HCT116 (cell line): ENCODE results near the gene PIP4K2C. TPM values are rescaled to one million over a fixed set of nuclear protein-coding genes. Genes with fewer than 3 reads are reported as not detected.

Source experiments
- ATAC-seq: fragments of 200-7000 bp; cut with Tn5 transposase; 2 replicates; pipeline ENCODE4 v1.9.1; 2020; ENCODE audit warnings: mild to moderate bottlenecking, moderate library complexity
- BruUV-seq: library from RNA; stranded (reverse); fragments of 400-500 nt; replicated peaks from 2 replicates; lab custom pipeline; 2021; lab: Mats Ljungman, UMichigan
- CTCF ChIA-PET: fragments of 300-600 bp; sonication (Branson Sonifier 250); formaldehyde crosslinking; loops from one replicate; lab custom pipeline; 2021; ENCODE audit warnings: antibody characterized with exemption; lab: Charles Lee
- POLR2A ChIA-PET: fragments of 300-600, 350-600 bp; sonication (Branson Sonifier 250); formaldehyde crosslinking; loops from one replicate; lab custom pipeline; 2021; ENCODE audit warnings: antibody characterized with exemption; lab: Charles Lee
- RAD21 ChIA-PET, 2 experiments: fragments of 300-600 bp; sonication (Branson Sonifier 250); formaldehyde crosslinking; loops; one replicate each; lab custom pipeline; 2023; ENCODE audit warnings: low total read pairs in 2 of 2; ENCODE audit not compliant: uncharacterized antibody in 2 of 2, unreplicated experiment in 2 of 2, low non-redundant PET in 1 of 2; lab: Charles Lee
- DNase-seq: peaks from one replicate; pipeline ENCODE4 v3.0.0-alpha.2; 2010; ENCODE audit warnings: low read depth, low spot score
- H2AFZ ChIP-seq: fragments of 200-600 bp; shearing (Covaris generic), sonication (generic); 2 replicates; pipeline ENCODE4 v1.6.1; 2017; ENCODE audit warnings: low read depth, mixed run types, mixed read lengths, antibody characterized with exemption, low read length; ENCODE audit not compliant: poor library complexity, severe bottlenecking
- H3K27ac ChIP-seq: 2 replicates; pipeline ENCODE4 v1.5.1; 2012; ENCODE audit warnings: low read depth, low read length
- H3K27me3 ChIP-seq: fragments of 200-600 bp; sonication (generic); 2 replicates; pipeline ENCODE4 v1.6.1; 2016; ENCODE audit warnings: mixed run types, low read length, mixed read lengths; ENCODE audit not compliant: insufficient read depth
- H3K36me3 ChIP-seq, 2 experiments: fragments of 200-500 bp in 1 of 2; fragments of 200-600 bp in 1 of 2; sonication (Bioruptor generic) in 1 of 2; sonication (generic) in 1 of 2; 2 replicates each; pipeline versions ENCODE4 v1.5.1 to v1.6.1; 2014 to 2016; ENCODE audit warnings: low read length in 2 of 2, inconsistent platforms in 1 of 2, mixed read lengths in 1 of 2, mixed run types in 1 of 2; ENCODE audit not compliant: insufficient read depth in 2 of 2, control insufficient read depth in 1 of 2
- H3K4me1 ChIP-seq, 2 experiments: fragments of 200-600 bp in 1 of 2; sonication (generic) in 1 of 2; 2 replicates each; pipeline versions ENCODE4 v1.5.1 to v1.6.1; 2012 to 2017; ENCODE audit warnings: low read length in 2 of 2, inconsistent platforms in 1 of 2, mild to moderate bottlenecking in 1 of 2, mixed read lengths in 1 of 2, mixed run types in 1 of 2, moderate library complexity in 1 of 2; ENCODE audit not compliant: insufficient read depth in 2 of 2, control insufficient read depth in 1 of 2
- H3K4me2 ChIP-seq: fragments of 200-600 bp; sonication (generic); 2 replicates; pipeline ENCODE4 v1.6.1; 2017; ENCODE audit warnings: mixed run types, low read length, mixed read lengths
- H3K4me3 ChIP-seq, 2 experiments: fragments of 200-600 bp in 1 of 2; sonication (generic) in 1 of 2; replicated peaks in 1 of 2; 2 replicates each; pipeline ENCODE4 v1.5.1; 2011 to 2016; ENCODE audit warnings: low read length in 2 of 2, control low read depth in 1 of 2, low read depth in 1 of 2, mild to moderate bottlenecking in 1 of 2, mixed read lengths in 1 of 2, mixed run types in 1 of 2
- H3K79me2 ChIP-seq: fragments of 200-600 bp; sonication (generic); 2 replicates; pipeline ENCODE4 v1.6.1; 2017; ENCODE audit warnings: mild to moderate bottlenecking, mixed run types, low read length, moderate library complexity, mixed read lengths; ENCODE audit not compliant: insufficient read depth
- H3K9ac ChIP-seq: fragments of 200-600 bp; sonication (generic); 2 replicates; pipeline ENCODE4 v1.6.1; 2016; ENCODE audit warnings: low read length, mixed read lengths
- H3K9me2 ChIP-seq: fragments of 200-600 bp; sonication (generic), shearing (Covaris generic); 2 replicates; pipeline ENCODE4 v1.6.1; 2017; ENCODE audit warnings: mixed run types, mild to moderate bottlenecking, moderate library complexity; ENCODE audit not compliant: insufficient read depth
- H3K9me3 ChIP-seq, 2 experiments: fragments of 200-500 bp in 1 of 2; fragments of 200-600 bp in 1 of 2; sonication (Bioruptor generic) in 1 of 2; sonication (generic) in 1 of 2; 2 replicates each; pipeline ENCODE4 v1.6.1; 2014 to 2017; ENCODE audit warnings: low read length in 2 of 2, mixed read lengths in 2 of 2, inconsistent platforms in 1 of 2, low read depth in 1 of 2, mild to moderate bottlenecking in 1 of 2, mixed run types in 1 of 2, moderate library complexity in 1 of 2; ENCODE audit not compliant: control insufficient read depth in 1 of 2, insufficient read depth in 1 of 2
- H4K20me1 ChIP-seq: fragments of 200-600 bp; sonication (generic), shearing (Covaris generic); 2 replicates; pipeline ENCODE4 v1.6.1; 2017; ENCODE audit warnings: mixed run types, mild to moderate bottlenecking, moderate library complexity; ENCODE audit not compliant: insufficient read depth
- EGR1 ChIP-seq: IDR thresholded peaks from 2 replicates; pipeline ENCODE4 v1.6.1; 2012; ENCODE audit warnings: low read depth
- ELF1 ChIP-seq: IDR thresholded peaks from 2 replicates; pipeline ENCODE4 v1.6.1; 2012; ENCODE audit warnings: low read depth, borderline replicate concordance
- EZH2 ChIP-seq: fragments of 200-600 bp; sonication (generic); IDR thresholded peaks from 2 replicates; pipeline ENCODE4 v1.6.1; 2017; ENCODE audit warnings: antibody characterized with exemption, mixed run types
- EZH2phosphoT487 ChIP-seq: fragments of 200-600 bp; IDR thresholded peaks from 2 replicates; pipeline ENCODE4 v1.6.1; 2018; ENCODE audit warnings: antibody characterized with exemption, borderline replicate concordance
- JUND ChIP-seq: IDR thresholded peaks from 2 replicates; pipeline ENCODE4 v1.6.1; 2012
- POLR2A ChIP-seq: IDR thresholded peaks from 2 replicates; pipeline ENCODE4 v1.7.0; 2011; ENCODE audit warnings: borderline replicate concordance; ENCODE audit not compliant: insufficient read depth, insufficient read length; ENCODE audit errors: extremely low read depth
- SIN3A ChIP-seq: IDR thresholded peaks from 2 replicates; pipeline ENCODE4 v1.6.1; 2012; ENCODE audit warnings: low read depth
- SRF ChIP-seq: IDR thresholded peaks from 2 replicates; pipeline ENCODE4 v1.6.1; 2012; ENCODE audit warnings: low read depth
- YY1 ChIP-seq: IDR thresholded peaks from 2 replicates; pipeline ENCODE4 v1.6.1; 2011; ENCODE audit warnings: low read length, low read depth, moderate library complexity, mild to moderate bottlenecking; ENCODE audit not compliant: insufficient replicate concordance; ENCODE audit errors: extremely low read depth
- ZBTB33 ChIP-seq: IDR thresholded peaks from 2 replicates; pipeline ENCODE4 v1.6.1; 2011; ENCODE audit warnings: mild to moderate bottlenecking, low read length, moderate library complexity; ENCODE audit not compliant: insufficient replicate concordance; ENCODE audit errors: extremely low read depth
- ZFX ChIP-seq: fragments of 450-650 bp; IDR thresholded peaks from 2 replicates; pipeline ENCODE4 v1.6.1; 2017
- ZNF274 ChIP-seq: fragments of 200-500 bp; sonication (Bioruptor generic); IDR thresholded peaks from 2 replicates; pipeline ENCODE4 v1.6.1; 2014; ENCODE audit warnings: mild to moderate bottlenecking, low read depth, low read length, inconsistent platforms
- intact Hi-C: fragments of 100-400 bp; cut with micrococcal nuclease; formaldehyde crosslinking; loops from 2 replicates; pipeline ENCODE4 v1.10.0; 2022
- total RNA-seq: library from RNA; stranded (reverse); gene quantifications from one replicate; pipeline ENCODE4 v1.2.1, GENCODE V29; 2021; ENCODE audit not compliant: unreplicated experiment

Gene PIP4K2C
- total RNA-seq, 1 experiment from 2014 or later: 38.4 TPM

GRCh38 chr12:57629897-57630471 is 39.0 kb downstream of the PIP4K2C start:
- no TSS peak for BruUV-seq
- intact Hi-C loops: no loop called here
- Histone ChIP-seq H3K79me2 (peaks cover 13% of the 10 kb centered on the region), H3K4me2 (no peak overlapping the region), H3K4me3 (no peak overlapping the region), H3K36me3 (peaks cover 0 to 14% of the 10 kb centered on the region in 2 experiments; a peak in 2 of 4 replicates), H3K27ac (no peak overlapping the region), H3K27me3 (no peaks in the 10 kb centered on the region), H3K9ac (no peak overlapping the region), H3K9me3 (no peaks in the 10 kb centered on the region), H2AFZ (no peak overlapping the region), H4K20me1 (no peaks in the 10 kb centered on the region), H3K4me1 (peaks cover 12 to 21% of the 10 kb centered on the region in 2 experiments), H3K9me2 (no peaks in the 10 kb centered on the region)
- DNase-seq (no peak), ATAC-seq (no peak)
- TF ChIP-seq EGR1: no peak
- TF ChIP-seq SRF: no peak
- TF ChIP-seq ZNF274: no peak
- no peak for TF ChIP-seq EZH2phosphoT487
- no peak for TF ChIP-seq YY1
- TF ChIP-seq EZH2: no peak
- TF ChIP-seq JUND: no peak
- no peak for TF ChIP-seq SIN3A
- no peak for TF ChIP-seq ZFX
- TF ChIP-seq ZBTB33: no peak
- TF ChIP-seq ELF1: no peak
- TF ChIP-seq POLR2A: no peak
- ChIA-PET RAD21 (no interaction called here), CTCF (no interaction called here), POLR2A (no interaction called here)
